Calu3 (cell line): ENCODE measurements around the gene KCND3. TPM values are rescaled to one million over a fixed set of nuclear protein-coding genes. Genes with fewer than 3 reads are reported as not detected.

Experiments used
- BruUV-seq: library from RNA; stranded (reverse); fragments of 400-500 nt; replicated peaks from 2 replicates; lab custom pipeline; 2021; lab: Mats Ljungman, UMichigan
- CTCF ChIA-PET: fragments of 300-600 bp; sonication (Branson Sonifier 250); formaldehyde crosslinking; loops from one replicate; lab custom pipeline; 2022; ENCODE audit warnings: antibody characterized with exemption; lab: Charles Lee
- DNase-seq: peaks from one replicate; pipeline ENCODE4 v3.0.0; 2022
- H3K27ac Mint-ChIP-seq: one replicate; pipeline ENCODE4 v1.8.0; 2022; ENCODE audit warnings: mixed read lengths; ENCODE audit not compliant: unreplicated experiment
- H3K27me3 Mint-ChIP-seq: one replicate; pipeline ENCODE4 v1.8.0; 2022; ENCODE audit warnings: mixed read lengths; ENCODE audit not compliant: unreplicated experiment
- H3K36me3 Mint-ChIP-seq: one replicate; pipeline ENCODE4 v1.8.0; 2022; ENCODE audit warnings: mild to moderate bottlenecking, moderate library complexity, mixed read lengths; ENCODE audit not compliant: insufficient read depth, unreplicated experiment
- H3K4me1 Mint-ChIP-seq: one replicate; pipeline ENCODE4 v1.8.0; 2022; ENCODE audit warnings: mild to moderate bottlenecking, low read depth, mixed read lengths; ENCODE audit not compliant: unreplicated experiment
- H3K4me3 Mint-ChIP-seq: one replicate; pipeline ENCODE4 v1.8.0; 2022; ENCODE audit warnings: mild to moderate bottlenecking, low read depth, moderate library complexity, mixed read lengths; ENCODE audit not compliant: unreplicated experiment
- H3K9me3 Mint-ChIP-seq: one replicate; pipeline ENCODE4 v1.8.0; 2022; ENCODE audit warnings: low read depth, mixed read lengths; ENCODE audit not compliant: unreplicated experiment
- CTCF ChIP-seq: fragments of 200-600 bp; IDR thresholded peaks from one replicate; pipeline ENCODE4 v1.8.0; 2022; ENCODE audit warnings: antibody characterized with exemption; ENCODE audit not compliant: unreplicated experiment
- intact Hi-C: fragments of 100-400 bp; cut with micrococcal nuclease; formaldehyde crosslinking; loops from one replicate; pipeline ENCODE4 v1.10.0; 2022; ENCODE audit not compliant: unreplicated experiment
- total RNA-seq: library from RNA; stranded (reverse); gene quantifications from 2 replicates; pipeline ENCODE4 v1.2.3, GENCODE V29; 2022

KCND3 gene
- total RNA-seq, 1 experiment from 2014 or later = 0.07 TPM

DNA sequence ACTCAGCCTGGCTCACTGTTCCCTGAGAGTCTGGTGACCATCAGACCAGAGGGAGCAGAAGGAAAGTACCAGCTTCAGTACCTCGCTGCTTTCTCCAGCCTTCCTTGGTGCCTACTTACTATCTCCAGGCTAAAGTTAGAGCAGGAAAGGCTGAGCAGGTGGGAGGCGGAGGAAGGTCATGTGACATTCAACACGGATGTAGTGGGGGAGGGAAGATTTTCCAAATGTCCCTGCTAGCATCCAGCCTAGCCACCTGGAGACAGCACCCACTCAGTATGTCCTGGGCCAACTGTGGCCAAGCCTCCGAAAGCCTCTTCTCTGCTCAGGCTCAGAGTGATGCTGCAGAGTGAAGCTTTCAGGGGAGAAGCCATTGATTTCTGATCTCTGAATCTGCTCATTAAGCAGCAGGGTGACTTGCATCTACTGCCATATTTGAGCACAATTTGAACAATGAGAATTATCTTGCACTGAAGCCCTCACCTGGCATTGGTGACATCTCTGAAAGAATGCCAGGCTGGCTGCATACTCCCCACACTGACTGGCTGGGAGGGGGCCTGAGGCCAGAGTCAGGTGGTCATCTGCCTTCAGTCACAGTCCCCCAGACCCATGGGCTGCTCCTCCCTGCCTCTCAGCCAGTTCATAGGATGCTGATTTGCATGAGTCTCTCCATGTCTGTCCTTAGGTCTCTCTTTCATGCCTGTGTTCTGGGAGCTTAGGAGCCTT, 86.2 kb downstream of the KCND3 start:
- no peaks in the 10 kb centered on the region for H3K9me3 Mint-ChIP-seq
- H3K27me3 Mint-ChIP-seq = peaks cover 55% of the 10 kb centered on the region
- no peak for TF ChIP-seq CTCF
- BruUV-seq = no TSS peak
- no peaks in the 10 kb centered on the region for H3K4me1 Mint-ChIP-seq
- H3K27ac Mint-ChIP-seq = no peak overlapping the region
- DNase-seq = no peak
- CTCF ChIA-PET = no interaction called here
- H3K4me3 Mint-ChIP-seq = no peak overlapping the region
- H3K36me3 Mint-ChIP-seq = no peaks in the 10 kb centered on the region
- intact Hi-C loops = no loop called here

GRCh38 chr1:111895469-111895868, 94.0 kb downstream of the KCND3 start:
- BruUV-seq = no TSS peak
- intact Hi-C loops = no loop called here

GRCh38 chr1:111895017-111895416, 94.5 kb downstream of the KCND3 start:
- CTCF ChIA-PET = no interaction called here

More at GRCh38 chr1:111895469-111895868, 94.0 kb downstream of the KCND3 start:
- TF ChIP-seq CTCF = no peak
- Mint-ChIP-seq H3K36me3 (no peaks in the 10 kb centered on the region), H3K4me1 (no peaks in the 10 kb centered on the region), H3K27me3 (peaks cover 34% of the 10 kb centered on the region), H3K27ac (no peak overlapping the region), H3K4me3 (no peak overlapping the region), H3K9me3 (no peaks in the 10 kb centered on the region)
- DNase-seq = no peak
- CTCF ChIA-PET = no interaction called here

DNA sequence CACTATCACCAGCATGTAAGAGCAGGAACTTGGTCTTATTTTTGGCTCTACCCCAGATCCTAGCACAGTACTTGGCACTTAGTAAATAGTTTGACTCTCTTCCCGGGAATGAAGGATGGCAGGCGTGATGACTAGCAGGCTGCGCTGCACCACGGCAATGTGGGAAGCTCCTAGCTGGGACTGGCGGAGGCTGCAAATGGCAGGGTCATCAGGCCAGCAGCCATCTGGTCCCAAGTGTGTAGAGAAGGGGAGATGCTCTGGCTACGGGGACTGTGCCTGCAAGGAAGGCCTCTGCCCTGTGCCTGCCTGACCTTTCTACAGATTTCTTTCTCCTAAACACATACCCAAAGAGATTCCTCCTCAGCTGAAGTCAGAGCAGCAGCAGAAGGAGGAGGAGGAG, 95.0 kb downstream of the KCND3 start:
- H3K9me3 Mint-ChIP-seq = no peaks in the 10 kb centered on the region
- no peak overlapping the region for H3K4me3 Mint-ChIP-seq
- H3K27ac Mint-ChIP-seq = no peak overlapping the region
- TF ChIP-seq CTCF = no peak
- DNase-seq = no peak
- no peaks in the 10 kb centered on the region for H3K4me1 Mint-ChIP-seq
- H3K36me3 Mint-ChIP-seq = no peaks in the 10 kb centered on the region
- CTCF ChIA-PET = no interaction called here
- peaks cover 28% of the 10 kb centered on the region for H3K27me3 Mint-ChIP-seq
- no TSS peak for BruUV-seq
- intact Hi-C loops = no loop called here

More at GRCh38 chr1:111895017-111895416, 94.5 kb downstream of the KCND3 start:
- BruUV-seq = no TSS peak
- Mint-ChIP-seq H3K4me1 (no peaks in the 10 kb centered on the region), H3K27me3 (peaks cover 33% of the 10 kb centered on the region), H3K9me3 (no peaks in the 10 kb centered on the region), H3K36me3 (no peaks in the 10 kb centered on the region), H3K4me3 (no peak overlapping the region), H3K27ac (no peak overlapping the region)
- DNase-seq = no peak
- intact Hi-C loops = no loop called here
- TF ChIP-seq CTCF = no peak
